HepG2 (cell line): ENCODE results near the gene SCGB1C1. TPM values are rescaled to one million over a fixed set of nuclear protein-coding genes. Genes with fewer than 3 reads are reported as not detected.

Experiments used
- AKNA ChIP-seq: sonication (generic); formaldehyde crosslinking; IDR thresholded peaks from 2 replicates; pipeline ENCODE4 v1.4.0; 2020; ENCODE audit warnings: missing genetic modification reagents, borderline replicate concordance
- ARID5B ChIP-seq: IDR thresholded peaks from 2 replicates; pipeline ENCODE4 v1.4.0; 2020; ENCODE audit warnings: mild to moderate bottlenecking, missing genetic modification reagents
- CBX2 ChIP-seq, 2 experiments: fragments of 200-600 bp in 1 of 2; sonication (generic); formaldehyde crosslinking in 1 of 2; IDR thresholded peaks; 2 replicates each; pipeline versions ENCODE4 v1.7.0 to v1.8.1; 2018 to 2022; ENCODE audit warnings: low read depth in 2 of 2, low read length in 1 of 2, mild to moderate bottlenecking in 1 of 2, missing genetic modification reagents in 1 of 2
- DMAP1 ChIP-seq: IDR thresholded peaks from 2 replicates; pipeline ENCODE4 v1.6.1; 2016
- ELF4 ChIP-seq: sonication (generic); formaldehyde crosslinking; IDR thresholded peaks from 2 replicates; pipeline ENCODE4 v1.5.0; 2020; ENCODE audit warnings: missing genetic modification reagents, mild to moderate bottlenecking, moderate library complexity, borderline replicate concordance
- FOXO1 ChIP-seq: sonication (generic); formaldehyde crosslinking; IDR thresholded peaks from 2 replicates; pipeline ENCODE4 v1.4.0; 2020; ENCODE audit warnings: missing genetic modification reagents
- KDM2A ChIP-seq: sonication (generic); formaldehyde crosslinking; IDR thresholded peaks from 2 replicates; pipeline ENCODE4 v1.4.0; 2020; ENCODE audit warnings: low read depth, missing genetic modification reagents, borderline replicate concordance
- KDM3A ChIP-seq: IDR thresholded peaks from 2 replicates; pipeline ENCODE4 v1.6.1; 2018; ENCODE audit warnings: low read depth, missing compliant biosample characterization
- KLF16 ChIP-seq, 2 experiments: sonication (generic) in 1 of 2; formaldehyde crosslinking in 1 of 2; IDR thresholded peaks; 2 replicates each; pipeline versions ENCODE4 v1.6.1 to v1.8.0; 2016 to 2023; ENCODE audit warnings: missing genetic modification reagents in 2 of 2, missing compliant biosample characterization in 1 of 2
- MIER2 ChIP-seq: IDR thresholded peaks from 2 replicates; pipeline ENCODE4 v1.6.1; 2016; ENCODE audit warnings: missing biosample characterization, missing genetic modification reagents
- RXRB ChIP-seq: IDR thresholded peaks from 2 replicates; pipeline ENCODE4 v1.6.1; 2016; ENCODE audit warnings: borderline replicate concordance, missing genetic modification reagents, missing compliant biosample characterization
- SIX1 ChIP-seq: sonication (generic); formaldehyde crosslinking; IDR thresholded peaks from 2 replicates; pipeline ENCODE4 v1.4.0; 2020; ENCODE audit warnings: missing genetic modification reagents, borderline replicate concordance
- TGIF2 ChIP-seq: IDR thresholded peaks from 2 replicates; pipeline ENCODE4 v1.6.1; 2016; ENCODE audit warnings: control low read depth, missing compliant biosample characterization
- YY1 ChIP-seq: IDR thresholded peaks from 2 replicates; pipeline ENCODE4 v1.6.1; 2011; ENCODE audit warnings: low read length, low read depth, moderate library complexity, mild to moderate bottlenecking; ENCODE audit not compliant: insufficient read depth, insufficient replicate concordance
- ZFY ChIP-seq: sonication (generic); formaldehyde crosslinking; IDR thresholded peaks from 2 replicates; pipeline ENCODE4 v1.4.0; 2020; ENCODE audit warnings: missing genetic modification reagents
- ZNF124 ChIP-seq: sonication (generic); formaldehyde crosslinking; IDR thresholded peaks from 2 replicates; pipeline ENCODE4 v1.4.0; 2020; ENCODE audit warnings: missing genetic modification reagents
- ZNF354B ChIP-seq: sonication (generic); formaldehyde crosslinking; IDR thresholded peaks from 2 replicates; pipeline ENCODE4 v1.8.0; 2022; ENCODE audit warnings: mild to moderate bottlenecking, missing genetic modification reagents
- ZNF431 ChIP-seq: sonication (generic); formaldehyde crosslinking; IDR thresholded peaks from 2 replicates; pipeline ENCODE4 v1.9.0; 2022; ENCODE audit warnings: missing genetic modification reagents, low read depth, mild to moderate bottlenecking, borderline replicate concordance
- polyA plus RNA-seq, 8 experiments: library from polyadenylated mRNA; depleted of rRNA in 3 of 8; stranded (reverse) in 7 of 8; unstranded in 1 of 8; fragments of >200 nt; fragmentation: Illumina TruSeq in 4 of 8; extraction: Trizol in 4 of 8; gene quantifications; 2 replicates each; pipeline versions ENCODE4 v1.2.1 to v1.2.3, GENCODE V29; 2011 to 2016; ENCODE audit warnings: low read depth in 4 of 8, missing spikeins in 1 of 8, mixed read lengths in 1 of 8; ENCODE audit not compliant: insufficient read depth in 1 of 8
- total RNA-seq, 5 experiments: library from RNA; depleted of rRNA; stranded (reverse); fragments of >200 nt; fragmentation: Illumina TruSeq; extraction: Trizol; gene quantifications; 2 replicates each; pipeline ENCODE4 v1.2.3, GENCODE V29; 2016; ENCODE audit warnings: low read depth in 1 of 5
- TF ChIP-seq, protein P1 (sequence below): IDR thresholded peaks from 2 replicates; pipeline ENCODE4 v1.6.1; 2012; ENCODE audit warnings: low read depth, low read length, improper control_type of control experiment

The SCGB1C1 gene
- total and polyA plus RNA-seq, 2 of the 13 experiments (the other 11 are each of a cell fraction or from before 2014, with no cell fraction given), result not detected

DNA sequence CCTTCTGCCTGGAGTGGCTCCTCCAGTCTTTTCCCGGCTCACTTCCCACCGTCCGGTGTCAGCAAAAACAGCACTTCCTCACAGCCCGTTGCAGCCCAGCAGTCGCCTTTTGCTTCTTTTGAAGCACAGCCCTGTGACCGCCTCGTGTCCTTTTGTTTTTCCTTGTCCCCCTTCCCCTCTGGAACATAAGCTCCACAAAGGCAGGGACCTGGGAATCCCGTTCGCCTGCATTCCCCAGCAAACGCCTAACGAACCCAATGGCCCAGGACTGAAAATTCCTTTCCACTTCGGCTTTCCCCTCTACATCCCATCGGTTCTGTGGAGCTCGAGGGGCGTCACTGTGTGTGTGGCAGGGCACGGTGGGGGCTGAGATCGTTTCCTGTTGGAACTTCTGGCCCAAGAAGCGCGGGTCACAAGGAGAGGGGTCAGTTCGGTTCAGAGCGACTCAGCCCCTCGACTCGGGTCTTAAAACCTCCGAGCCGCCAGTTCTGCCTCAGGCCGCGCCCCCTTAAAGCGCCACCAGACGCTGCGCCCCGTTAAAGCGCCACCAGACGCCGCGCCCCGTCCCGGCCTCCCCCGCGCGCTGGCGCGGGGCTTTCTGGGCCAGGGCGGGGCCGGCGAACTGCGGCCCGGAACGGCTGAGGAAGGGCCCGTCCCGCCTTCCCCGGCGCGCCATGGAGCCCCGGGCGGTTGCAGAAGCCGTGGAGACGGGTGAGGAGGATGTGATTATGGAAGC, 15.5 kb downstream of the SCGB1C1 start (continued):
- TF ChIP-seq KLF16 (CRISPR knock-in tag; IDR thresholded peaks at IDR 0.05), result no peak
- TF ChIP-seq ARID5B (CRISPR knock-in tag), result no peak
- TF ChIP-seq FOXO1 (CRISPR knock-in tag), result 0 out of 2 replicates have a peak, but pooled peaks have one; percentile 13
- TF ChIP-seq MIER2 (CRISPR knock-in tag), result no peak
- peak; percentile 42; the same call in 1 of the 2 replicates for TF ChIP-seq DMAP1 (CRISPR knock-in tag)
- TF ChIP-seq RXRB (CRISPR knock-in tag), result 0 out of 2 replicates have a peak, but pooled peaks have one; percentile 9
- no peak for TF ChIP-seq KDM3A (CRISPR knock-in tag)
- no peak for TF ChIP-seq AKNA (CRISPR knock-in tag)
- TF ChIP-seq YY1, result peak; percentile 68
- 0 out of 2 replicates have a peak, but pooled peaks have one; percentile 3 for TF ChIP-seq ELF4 (CRISPR knock-in tag)
- TF ChIP-seq CBX2 (IDR thresholded peaks at IDR 0.05; ENCODE audit: low read depth, low read length), result no peak
- no peak for TF ChIP-seq CBX2 (CRISPR knock-in tag; IDR thresholded peaks at IDR 0.05; ENCODE audit: low read depth)
- peak; percentile 66 for TF ChIP-seq ZFY (CRISPR knock-in tag)
- no peak for TF ChIP-seq TGIF2 (CRISPR knock-in tag)
- peak; percentile 84 for TF ChIP-seq KDM2A
- no peak for TF ChIP-seq ZNF124
- no peak for TF ChIP-seq ZNF354B (CRISPR knock-in tag)
- no peak for TF ChIP-seq SIX1 (CRISPR knock-in tag)
- TF ChIP-seq, protein P1, sequence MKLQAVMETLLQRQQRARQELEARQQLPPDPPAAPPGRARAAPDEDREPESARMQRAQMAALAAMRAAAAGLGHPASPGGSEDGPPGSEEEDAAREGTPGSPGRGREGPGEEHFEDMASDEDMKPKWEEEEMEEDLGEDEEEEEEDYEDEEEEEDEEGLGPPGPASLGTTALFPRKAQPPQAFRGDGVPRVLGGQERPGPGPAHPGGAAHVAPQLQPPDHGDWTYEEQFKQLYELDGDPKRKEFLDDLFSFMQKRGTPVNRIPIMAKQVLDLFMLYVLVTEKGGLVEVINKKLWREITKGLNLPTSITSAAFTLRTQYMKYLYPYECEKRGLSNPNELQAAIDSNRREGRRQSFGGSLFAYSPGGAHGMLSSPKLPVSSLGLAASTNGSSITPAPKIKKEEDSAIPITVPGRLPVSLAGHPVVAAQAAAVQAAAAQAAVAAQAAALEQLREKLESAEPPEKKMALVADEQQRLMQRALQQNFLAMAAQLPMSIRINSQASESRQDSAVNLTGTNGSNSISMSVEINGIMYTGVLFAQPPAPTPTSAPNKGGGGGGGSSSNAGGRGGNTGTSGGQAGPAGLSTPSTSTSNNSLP, result no peak
- TF ChIP-seq ZNF431 (CRISPR knock-in tag), result no peak
